PC-3 (cell line): Measurements from ENCODE around the gene PRTFDC1.

Experiments used
- CTCF ChIP-seq: fragments of 300-600 bp; sonication (generic); conservative IDR thresholded peaks from 2 replicates; pipeline ENCODE4 v1.5.1; 2017; ENCODE audit warnings: antibody characterized with exemption, low read depth, mild to moderate bottlenecking, low read length
- EZH2phosphoT487 ChIP-seq: fragments of 300-600 bp; sonication (generic); IDR thresholded peaks from 2 replicates; pipeline ENCODE4 v1.6.1; 2018; ENCODE audit warnings: mild to moderate bottlenecking, antibody characterized with exemption, low read length, borderline replicate concordance

- no peak for TF ChIP-seq EZH2phosphoT487
- no peak for TF ChIP-seq CTCF
These were observed 109.2 kb downstream of the PRTFDC1 start for GRCh38 chr10:24843256-24843655.
